Mesenchymal stem cell (in vitro differentiated cells and primary cell): ENCODE data around the gene TEX101.

ENCODE experiments used
- DNase-seq: peaks from one replicate; pipeline ENCODE4 v3.0.0-alpha.2; 2013
- H2AFZ ChIP-seq: one replicate; pipeline ENCODE4 v1.6.1; 2013; ENCODE audit warnings: low read depth, mild to moderate bottlenecking, control low read depth, inconsistent platforms, low read length, moderate library complexity
- H2AK5ac ChIP-seq: 2 replicates; pipeline ENCODE4 v1.6.1; 2013; ENCODE audit warnings: low read length, moderate library complexity, mild to moderate bottlenecking, inconsistent platforms; ENCODE audit not compliant: severe bottlenecking
- H2BK120ac ChIP-seq: one replicate; pipeline ENCODE4 v1.6.1; 2013; ENCODE audit warnings: low read depth, mild to moderate bottlenecking, inconsistent platforms, low read length, moderate library complexity
- H2BK12ac ChIP-seq, 2 experiments: one replicate each; pipeline ENCODE4 v1.6.1; 2013; ENCODE audit warnings: inconsistent platforms in 2 of 2, low read length in 2 of 2, mild to moderate bottlenecking in 2 of 2, moderate library complexity in 2 of 2, control low read depth in 1 of 2
- H2BK15ac ChIP-seq: one replicate; pipeline ENCODE4 v1.6.1; 2013; ENCODE audit warnings: mild to moderate bottlenecking, low read depth, inconsistent platforms; ENCODE audit not compliant: poor library complexity, severe bottlenecking
- H2BK5ac ChIP-seq: 2 replicates; pipeline ENCODE4 v1.6.1; 2013; ENCODE audit warnings: low read depth, mild to moderate bottlenecking, low read length, control low read depth, inconsistent platforms; ENCODE audit not compliant: poor library complexity, severe bottlenecking
- H3K14ac ChIP-seq, 2 experiments: one replicate each; pipeline ENCODE4 v1.6.1; 2013; ENCODE audit warnings: inconsistent platforms in 2 of 2, low read length in 2 of 2, control low read depth in 1 of 2, mild to moderate bottlenecking in 1 of 2, moderate library complexity in 1 of 2
- H3K18ac ChIP-seq, 2 experiments: one replicate each; pipeline ENCODE4 v1.6.1; 2013; ENCODE audit warnings: inconsistent platforms in 2 of 2, low read length in 2 of 2, control low read depth in 1 of 2, low read depth in 1 of 2, mild to moderate bottlenecking in 1 of 2
- H3K23ac ChIP-seq, 2 experiments: one replicate each; pipeline ENCODE4 v1.6.1; 2013; ENCODE audit warnings: inconsistent platforms in 2 of 2, low read length in 2 of 2, mild to moderate bottlenecking in 2 of 2, moderate library complexity in 2 of 2, control low read depth in 1 of 2
- H3K27ac ChIP-seq: 2 replicates; pipeline ENCODE4 v1.5.1; 2013; ENCODE audit warnings: mild to moderate bottlenecking, moderate library complexity, low read length, control low read depth, inconsistent platforms; ENCODE audit not compliant: poor library complexity, severe bottlenecking
- H3K27me3 ChIP-seq, 2 experiments: 2 replicates each; pipeline versions ENCODE4 v1.6.1 to v1.7.0; 2013; ENCODE audit warnings: low read length in 2 of 2, mild to moderate bottlenecking in 2 of 2, moderate library complexity in 2 of 2, control low read depth in 1 of 2, inconsistent platforms in 1 of 2; ENCODE audit not compliant: control insufficient read depth in 1 of 2, insufficient read depth in 1 of 2
- H3K36me3 ChIP-seq, 2 experiments: 2 replicates each; pipeline versions ENCODE4 v1.6.1 to v1.7.0; 2013; ENCODE audit warnings: low read length in 2 of 2, control low read depth in 1 of 2, inconsistent platforms in 1 of 2, low read depth in 1 of 2, mild to moderate bottlenecking in 1 of 2; ENCODE audit not compliant: insufficient read depth in 2 of 2, control insufficient read depth in 1 of 2
- H3K4ac ChIP-seq, 2 experiments: one replicate each; pipeline ENCODE4 v1.6.1; 2013; ENCODE audit warnings: inconsistent platforms in 2 of 2, low read length in 2 of 2, mild to moderate bottlenecking in 2 of 2, moderate library complexity in 2 of 2, control low read depth in 1 of 2, low read depth in 1 of 2
- H3K4me1 ChIP-seq: 2 replicates; pipeline ENCODE4 v1.6.1; 2013; ENCODE audit warnings: low read depth, low read length, control low read depth; ENCODE audit not compliant: control insufficient read depth, insufficient read depth
- H3K4me2 ChIP-seq: 2 replicates; pipeline ENCODE4 v1.6.1; 2013; ENCODE audit warnings: low read length, mild to moderate bottlenecking, inconsistent platforms; ENCODE audit not compliant: poor library complexity, severe bottlenecking
- H3K4me3 ChIP-seq, 2 experiments: 2 replicates each; pipeline versions ENCODE4 v1.5.1 to v1.7.0; 2013; ENCODE audit warnings: low read length in 2 of 2, mild to moderate bottlenecking in 2 of 2, control low read depth in 1 of 2, low read depth in 1 of 2; ENCODE audit not compliant: insufficient read depth in 1 of 2
- H3K79me1 ChIP-seq: replicated peaks from 2 replicates; pipeline ENCODE4 v1.6.1; 2013; ENCODE audit warnings: mild to moderate bottlenecking, control low read depth, low read length, inconsistent platforms; ENCODE audit not compliant: poor library complexity, severe bottlenecking
- H3K9ac ChIP-seq: 2 replicates; pipeline ENCODE4 v1.7.0; 2013; ENCODE audit warnings: mild to moderate bottlenecking, low read length, moderate library complexity
- H3K9me3 ChIP-seq: 2 replicates; pipeline ENCODE4 v1.7.0; 2013; ENCODE audit warnings: mild to moderate bottlenecking, low read length; ENCODE audit not compliant: control insufficient read depth
- H4K8ac ChIP-seq: one replicate; pipeline ENCODE4 v1.6.1; 2013; ENCODE audit warnings: inconsistent platforms, mild to moderate bottlenecking, low read length, moderate library complexity
- H4K91ac ChIP-seq: one replicate; pipeline ENCODE4 v1.6.1; 2013; ENCODE audit warnings: mild to moderate bottlenecking, low read length, inconsistent platforms
- WGBS: methylation state at CpG from one replicate; pipeline ENCODE4 v1.1.7; 2013; ENCODE audit warnings: mixed read lengths; 5-methylcytosine and 5-hydroxymethylcytosine counted together

The TEX101 gene

DNA sequence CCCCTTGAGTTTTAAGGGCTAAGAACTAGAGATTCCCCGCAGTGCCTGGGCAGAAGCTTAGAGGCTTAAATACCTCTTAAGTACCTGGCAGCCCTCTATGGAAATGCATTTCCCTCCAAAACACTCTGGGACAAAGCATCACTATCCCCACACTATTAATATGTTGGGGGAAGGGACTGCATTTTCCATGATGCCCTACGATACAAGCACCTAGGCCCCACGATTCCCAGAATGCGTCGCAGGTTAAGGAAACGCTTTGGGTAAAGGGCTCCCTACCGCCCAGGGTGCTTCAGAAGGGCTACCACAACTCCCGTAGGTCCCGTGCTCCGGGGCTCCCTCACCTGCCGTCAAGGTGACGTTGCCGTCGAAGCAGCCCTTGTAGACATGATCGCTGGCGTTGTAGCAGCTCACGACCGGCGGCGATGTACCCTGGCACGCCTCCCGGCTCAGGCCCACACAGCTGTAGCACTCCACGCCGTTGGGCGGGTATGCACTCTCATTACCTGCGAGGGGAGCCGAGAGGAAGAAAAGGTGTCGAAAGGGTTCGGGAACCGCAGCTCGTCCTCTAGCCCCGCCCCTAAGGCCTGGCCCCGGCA lies 48.2 kb downstream of the TEX101 start:
- Histone ChIP-seq H3K79me1 (no peaks in the 10 kb centered on the region), H2AFZ (peak overlapping the region; percentile 99), H3K4me2 (peak overlapping the region; percentile 96), H4K8ac (peak overlapping the region; percentile 29), H3K27ac (no peak overlapping the region), H2AK5ac (no peak overlapping the region), H2BK12ac (peak overlapping the region in 1 of 2 experiments; percentile 47), H4K91ac (no peak overlapping the region), H2BK5ac (peak overlapping the region; percentile 9), H3K23ac (peak overlapping the region in 1 of 2 experiments; percentile 67), H3K9ac (peak overlapping the region; percentile 14), H3K4ac (peak overlapping the region in 1 of 2 experiments; percentile 71), H3K18ac (peak overlapping the region; percentile 8 to 85), H3K36me3 (no peaks in the 10 kb centered on the region), H3K14ac (peak overlapping the region in 1 of 2 experiments; percentile 77), H3K27me3 (peaks cover 18 to 31% of the 10 kb centered on the region in 2 experiments), H2BK120ac (no peak overlapping the region), H3K9me3 (no peaks in the 10 kb centered on the region), H3K4me1 (peaks cover 18% of the 10 kb centered on the region), H2BK15ac (peak overlapping the region; percentile 91), H3K4me3 (peak overlapping the region; percentile 71 to 86)
- no peak for DNase-seq
- WGBS = 5% methylated on average over 31 of the region's 33 CpGs

DNA sequence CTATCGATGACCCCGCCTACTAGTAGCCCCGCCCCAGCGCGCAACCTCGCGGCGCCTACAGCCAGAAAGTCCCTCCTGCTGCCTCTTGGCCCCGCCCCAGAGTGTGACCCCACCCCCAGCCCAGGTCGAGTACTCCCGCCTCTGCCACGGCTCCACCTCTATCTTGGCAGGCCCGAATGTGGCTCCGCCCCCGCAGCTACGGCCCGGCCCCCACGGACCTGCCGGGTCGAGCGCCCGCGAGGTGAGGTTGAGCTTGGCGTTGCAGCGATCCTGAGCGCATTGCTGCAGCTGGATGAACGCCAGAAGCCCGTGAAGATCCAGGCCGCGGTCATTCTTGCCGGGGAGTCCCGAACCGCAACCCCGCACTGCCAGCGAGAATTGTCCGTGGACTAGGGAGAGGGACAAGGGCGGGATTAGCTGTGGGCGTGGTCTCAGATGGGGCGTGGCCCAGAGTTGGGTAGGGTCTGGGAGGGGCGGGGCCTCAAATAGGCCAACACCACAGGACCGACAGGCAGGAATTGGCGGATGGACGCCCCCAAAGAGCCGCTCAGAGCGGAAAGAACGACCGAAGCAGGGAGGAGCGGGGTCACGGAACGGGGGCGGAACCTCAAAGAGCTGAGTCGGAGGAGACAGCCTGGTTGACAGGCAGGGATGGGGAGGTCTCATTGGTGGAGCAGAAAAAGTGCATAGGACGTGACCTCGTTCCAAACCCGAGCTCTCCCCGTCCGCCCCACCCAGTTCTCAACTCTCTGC lies 48.9 kb downstream of the TEX101 start:
- Histone ChIP-seq H2BK5ac (no peak overlapping the region), H3K79me1 (no peaks in the 10 kb centered on the region), H3K14ac (no peak overlapping the region), H2BK15ac (no peak overlapping the region), H3K4me2 (peak overlapping the region; percentile 96), H4K8ac (peak overlapping the region; percentile 73), H2BK12ac (no peak overlapping the region), H3K27me3 (peaks cover 17 to 31% of the 10 kb centered on the region in 2 experiments), H2AK5ac (no peak overlapping the region), H3K9ac (peak overlapping the region; percentile 61), H3K4me1 (peaks cover 18% of the 10 kb centered on the region), H2BK120ac (no peak overlapping the region), H3K9me3 (no peaks in the 10 kb centered on the region), H2AFZ (peak overlapping the region; percentile 99), H3K23ac (no peak overlapping the region), H3K18ac (peak overlapping the region; percentile 58 to 69), H3K4ac (no peak overlapping the region), H3K4me3 (peak overlapping the region; percentile 71 to 86), H4K91ac (no peak overlapping the region), H3K36me3 (no peaks in the 10 kb centered on the region), H3K27ac (peak overlapping the region; percentile 31)
- DNase-seq = peak; percentile 95
- WGBS = under 1% methylated on average over 50 of the region's 57 CpGs

DNA sequence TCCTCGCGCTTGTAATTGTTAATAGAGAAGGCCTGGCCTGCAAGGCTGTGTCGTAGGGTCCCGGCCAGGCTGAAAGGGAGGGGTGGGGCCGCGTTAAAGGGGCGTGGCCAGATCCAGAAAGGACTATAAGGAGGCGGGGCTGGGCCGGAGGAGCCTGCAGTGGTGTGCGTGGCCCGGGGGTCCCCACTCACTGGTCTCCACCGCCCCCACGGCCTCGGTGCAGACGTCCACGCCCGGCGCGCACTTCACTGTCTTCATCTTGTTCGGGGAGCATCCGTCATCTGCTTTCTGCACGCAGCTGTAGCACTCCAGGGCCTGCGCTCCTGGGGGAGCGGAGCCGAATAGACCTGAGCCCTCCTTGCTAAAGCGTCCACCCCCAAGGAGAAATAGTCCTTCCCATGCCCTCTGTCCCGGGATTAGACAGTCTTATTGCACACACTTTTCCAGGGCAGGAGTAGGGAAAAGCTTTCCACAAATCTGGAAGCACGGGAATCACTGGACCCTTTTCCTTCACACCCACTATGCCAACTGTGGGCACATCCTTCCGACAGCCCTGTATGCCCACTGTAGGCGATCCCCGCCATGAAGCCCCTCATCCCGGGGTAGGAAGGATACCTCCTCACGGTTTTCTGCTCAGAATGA lies 49.6 kb downstream of the TEX101 start:
- DNase-seq = no peak
- Histone ChIP-seq H2BK15ac (no peak overlapping the region), H2AK5ac (no peak overlapping the region), H3K79me1 (no peaks in the 10 kb centered on the region), H3K4me2 (peak overlapping the region; percentile 96), H3K4me1 (peaks cover 18% of the 10 kb centered on the region), H3K14ac (no peak overlapping the region), H2AFZ (peak overlapping the region; percentile 60), H2BK120ac (no peak overlapping the region), H3K27me3 (peaks cover 17 to 31% of the 10 kb centered on the region in 2 experiments), H2BK12ac (no peak overlapping the region), H3K4ac (peak overlapping the region in 1 of 2 experiments; percentile 35), H3K9ac (peak overlapping the region; percentile 61), H3K23ac (no peak overlapping the region), H3K4me3 (peak overlapping the region; percentile 71 to 86), H2BK5ac (no peak overlapping the region), H3K18ac (peak overlapping the region in 1 of 2 experiments; percentile 58), H4K91ac (no peak overlapping the region), H3K36me3 (no peaks in the 10 kb centered on the region), H3K27ac (peak overlapping the region; percentile 10), H4K8ac (peak overlapping the region; percentile 81), H3K9me3 (no peaks in the 10 kb centered on the region)
- 24% methylated on average over 31 of the region's 33 CpGs for WGBS
